NCI-H128 (cell line): ENCODE measurements around the gene MALT1.
"Not testable (repeated sequence)": the region's sequence is repeated elsewhere in the genome, so short reads cannot be mapped to it uniquely, and the experiment has no call there.

Source experiments
- DNase-seq: peaks from one replicate; lab custom pipeline; 2025; ENCODE audit not compliant: unreplicated experiment; lab: John Stamatoyannopoulos, UW

The MALT1 gene

GRCh38 chr18:58653144-58653722 lies 18.0 kb upstream of the MALT1 start:
- not testable (repeated sequence) for DNase-seq

- no peak for DNase-seq
Measured at GRCh38 chr18:58653814-58654509, 17.3 kb upstream of the MALT1 start.

- no peak for DNase-seq
Measured at GRCh38 chr18:58654896-58655614, 16.2 kb upstream of the MALT1 start.

- DNase-seq: no peak
Measured at GRCh38 chr18:58657081-58657480, 14.2 kb upstream of the MALT1 start.

GRCh38 chr18:58657494-58657893 lies 13.8 kb upstream of the MALT1 start:
- DNase-seq: no peak

GRCh38 chr18:58659691-58660090 lies 11.6 kb upstream of the MALT1 start:
- DNase-seq: no peak

GRCh38 chr18:58660915-58661314 lies 10.3 kb upstream of the MALT1 start:
- no peak for DNase-seq

- no peak for DNase-seq
Measured at GRCh38 chr18:58661423-58661822, 9.8 kb upstream of the MALT1 start.

GRCh38 chr18:58662118-58662517 lies 9.1 kb upstream of the MALT1 start:
- DNase-seq: no peak

GRCh38 chr18:58666176-58666575 lies 5.1 kb upstream of the MALT1 start:
- no peak for DNase-seq

- no peak for DNase-seq
Measured at GRCh38 chr18:58668211-58668610, 3.1 kb upstream of the MALT1 start.

GRCh38 chr18:58668897-58669296 lies 2.4 kb upstream of the MALT1 start:
- no peak for DNase-seq

GRCh38 chr18:58669731-58670378 lies 1.4 kb upstream of the MALT1 start:
- DNase-seq: no peak

- DNase-seq: no peak
Measured at GRCh38 chr18:58670404-58671110, 708 bp upstream of the MALT1 start.

- peak; percentile 35 for DNase-seq
Measured at GRCh38 chr18:58671632-58672564, 633 bp downstream of the MALT1 start.

GRCh38 chr18:58674159-58674558 lies 2.9 kb downstream of the MALT1 start:
- no peak for DNase-seq

GRCh38 chr18:58674863-58675472 lies 3.7 kb downstream of the MALT1 start:
- no peak for DNase-seq

GRCh38 chr18:58676270-58676669 lies 5.0 kb downstream of the MALT1 start:
- DNase-seq: no peak

GRCh38 chr18:58682429-58683069 lies 11.3 kb downstream of the MALT1 start:
- DNase-seq: no peak
